Hematopoietic multipotent progenitor cell treated with erythropoietin and hydrocortisone succinate and interleukin-3 and kit ligand, for 6 days (in vitro differentiated cells): ENCODE results near the gene DCTN2.
A peak's percentile ranks its signal among the peaks of the same experiment; 100 is the strongest.
"Not testable (repeated sequence)": the region's sequence is repeated elsewhere in the genome, so short reads cannot be mapped to it uniquely, and the experiment has no call there.

Experiments used
- DNase-seq: peaks from one replicate; pipeline ENCODE4 v3.0.0-alpha.2; 2015

DCTN2 gene

DNA sequence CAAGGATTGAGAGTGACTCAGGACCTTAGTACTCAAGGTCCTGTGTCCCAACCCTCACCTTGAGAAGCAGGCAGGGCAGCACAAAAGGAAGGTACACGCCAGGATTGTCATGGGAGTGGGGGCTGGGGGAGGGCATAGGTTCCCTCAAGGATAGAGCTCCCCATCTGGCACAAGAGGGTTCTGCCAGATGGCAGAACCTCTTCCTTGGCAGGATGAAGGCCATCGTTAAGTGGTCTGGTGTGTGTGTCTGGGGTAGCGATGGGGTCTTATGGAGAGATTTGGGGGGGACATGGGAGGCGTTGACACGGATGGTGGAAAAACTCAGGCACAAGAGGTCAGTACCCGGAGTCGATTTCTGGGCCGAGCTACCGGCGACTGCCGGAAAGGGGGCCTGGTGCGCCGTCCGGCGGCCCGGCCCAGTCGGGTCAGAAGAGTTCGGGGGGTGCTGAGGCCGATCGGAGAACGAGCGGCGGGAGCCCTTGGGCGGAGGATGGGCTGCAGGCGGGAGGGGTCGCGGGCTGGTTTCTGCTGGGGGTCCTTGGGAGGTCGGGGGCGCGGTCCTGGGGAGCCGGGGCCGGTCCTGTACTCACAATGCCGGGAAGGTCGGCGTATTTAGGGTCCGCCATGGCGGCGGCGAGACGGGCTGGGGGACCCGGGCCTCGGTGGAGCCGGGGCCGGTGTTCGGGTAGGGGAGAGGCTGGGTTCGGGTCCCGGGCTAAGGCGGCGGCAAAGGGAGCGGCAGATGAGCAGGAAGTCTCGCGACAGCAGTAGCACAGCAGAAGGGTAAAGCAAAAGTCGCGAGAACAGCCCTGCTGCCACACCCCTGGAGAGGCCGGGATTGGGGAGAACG, at the start of gene DCTN2:
Gene DCTN2 (minus strand): TSS at position 755 of the 850 bp plus-strand sequence. CDS start 129 bp downstream, at position 626.
- peak; percentile 99 for DNase-seq

DNA sequence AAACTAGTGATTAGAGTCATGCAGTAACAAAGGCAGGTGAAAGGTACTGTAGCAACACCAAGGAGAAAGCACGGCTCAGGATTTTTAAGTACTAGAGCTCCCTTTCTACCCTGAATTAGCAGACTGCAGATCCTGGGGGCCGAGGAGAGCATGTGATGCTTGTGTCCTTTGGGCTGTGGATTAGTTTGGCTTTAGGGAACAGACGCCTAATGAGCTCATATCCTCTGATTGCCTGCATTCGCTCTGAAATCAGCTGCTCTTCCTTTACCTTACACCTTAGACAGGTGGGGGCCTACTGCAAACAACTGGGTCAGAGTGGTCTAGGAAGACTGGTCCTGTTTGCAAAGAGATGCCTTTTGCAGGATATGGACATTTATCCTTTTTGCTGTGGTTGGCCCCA, 46.2 kb upstream of the DCTN2 start:
- DNase-seq: no peak

DNA sequence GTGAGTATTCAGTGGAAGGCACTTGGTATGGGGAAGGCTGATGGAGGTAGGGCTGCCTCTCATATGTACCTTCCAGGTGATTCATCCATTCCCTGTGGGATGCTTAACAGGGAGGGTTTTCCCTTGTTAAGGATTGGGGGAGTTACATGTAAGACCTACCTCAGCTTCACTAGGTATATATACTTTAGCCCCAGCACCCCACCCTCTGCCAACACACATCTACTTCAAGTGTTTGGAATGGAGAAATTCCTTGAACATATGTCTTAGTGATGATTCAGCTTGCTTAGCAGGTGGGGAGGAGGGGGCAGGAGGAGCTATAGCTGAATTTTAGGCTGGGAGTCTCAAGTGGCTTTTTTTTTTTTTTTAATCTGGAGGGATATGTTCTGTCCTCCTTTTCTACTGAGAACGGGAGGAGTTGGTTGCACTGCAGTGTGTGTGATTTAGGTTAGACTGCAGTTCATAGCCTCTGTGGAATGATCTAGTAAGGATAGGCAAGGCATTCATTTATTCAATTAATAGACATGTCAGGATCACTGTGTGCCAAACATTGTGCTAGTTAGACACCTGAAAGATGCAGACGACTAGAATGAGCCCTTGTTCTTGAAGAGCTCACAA, 45.7 kb upstream of the DCTN2 start:
- no peak for DNase-seq

DNA sequence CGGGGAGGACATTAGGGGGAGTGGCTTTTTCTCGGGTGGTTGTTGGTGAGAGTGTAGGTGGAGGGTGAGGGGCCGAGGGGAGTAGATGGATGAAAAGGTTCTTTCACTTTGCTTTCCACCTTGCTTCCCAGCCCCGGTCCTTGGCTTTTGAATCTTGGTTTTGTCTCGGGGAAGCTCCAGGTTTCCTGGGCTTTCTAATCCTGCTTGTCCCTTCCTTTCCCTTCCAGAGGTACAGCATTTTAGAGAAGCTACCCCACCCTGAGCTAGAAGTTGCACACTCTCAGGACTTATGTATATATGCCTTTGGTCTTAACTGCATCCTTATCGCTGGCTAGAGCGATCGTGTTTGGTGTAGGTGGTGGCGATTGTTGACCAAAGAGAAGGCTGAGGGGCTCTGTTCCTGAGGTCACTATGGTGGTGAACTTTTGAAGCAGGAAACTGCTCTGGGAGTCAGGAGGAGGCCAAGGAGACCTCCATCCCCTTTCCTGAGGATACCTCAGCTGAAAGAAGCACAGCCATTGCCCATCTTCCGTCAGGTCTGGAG, 44.9 kb upstream of the DCTN2 start:
- no peak for DNase-seq

DNA sequence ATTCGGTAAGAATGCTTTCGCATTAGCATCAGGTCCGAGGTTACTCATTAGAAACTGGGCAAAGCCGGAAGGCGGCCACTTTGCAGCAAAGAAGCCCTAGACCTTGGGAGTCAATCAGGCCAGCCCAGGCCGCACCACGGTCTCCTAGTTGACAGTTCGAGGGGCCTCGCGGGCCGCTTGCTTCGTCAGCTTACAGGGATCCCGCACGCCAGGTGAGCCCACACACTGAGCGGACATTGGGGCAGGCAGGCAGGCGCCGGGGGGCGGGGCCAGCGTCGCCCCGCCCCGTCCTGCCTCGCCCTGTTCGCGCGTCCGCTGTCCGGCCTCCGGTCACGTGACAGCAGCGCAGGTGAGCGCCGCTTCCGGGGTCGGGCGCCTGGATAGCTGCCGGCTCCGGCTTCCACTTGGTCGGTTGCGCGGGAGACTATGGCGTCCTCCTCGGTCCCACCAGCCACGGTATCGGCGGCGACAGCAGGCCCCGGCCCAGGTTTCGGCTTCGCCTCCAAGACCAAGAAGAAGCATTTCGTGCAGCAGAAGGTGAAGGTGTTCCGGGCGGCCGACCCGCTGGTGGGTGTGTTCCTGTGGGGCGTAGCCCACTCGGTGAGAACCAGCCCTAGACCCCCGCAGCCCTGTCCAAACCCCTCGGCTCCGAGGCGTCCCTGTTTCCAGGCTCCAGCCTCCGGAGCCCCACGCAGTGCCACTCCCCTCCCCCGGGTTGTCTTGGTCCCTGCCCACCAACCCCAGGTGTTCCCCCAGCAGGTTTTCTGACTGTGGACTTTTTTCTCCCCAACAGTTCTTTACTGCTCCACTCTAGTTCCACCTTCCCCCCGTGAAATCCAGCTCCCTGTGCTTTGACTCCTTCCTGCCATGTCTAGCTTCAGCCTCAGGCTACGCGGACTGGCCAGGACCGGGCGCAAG, 44.1 kb upstream of the DCTN2 start, which contains the start of gene PIP4K2C:
Gene PIP4K2C (plus strand): TSS at position 329 of the 918 bp plus-strand sequence. CDS start 98 bp downstream, at position 427.
- DNase-seq: peak; percentile 87

DNA sequence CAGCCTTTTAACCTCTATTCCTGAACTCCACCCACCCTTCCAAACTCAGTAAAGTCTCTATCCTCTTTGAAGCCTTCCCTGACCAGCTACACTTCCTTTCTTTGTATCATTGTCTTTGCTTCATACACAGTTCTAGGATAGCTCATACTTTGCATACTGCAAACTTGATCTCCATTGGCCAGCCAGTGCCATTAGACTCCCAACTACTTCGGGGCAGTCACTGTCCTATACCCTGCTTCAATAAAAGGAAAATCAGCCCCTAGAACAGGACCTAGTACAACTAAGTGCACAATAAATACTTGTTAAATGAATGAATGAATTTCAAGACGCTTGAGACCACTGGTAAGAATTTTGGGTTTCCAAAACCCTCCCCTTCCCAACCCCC, 43.5 kb upstream of the DCTN2 start:
- DNase-seq: no peak

DNA sequence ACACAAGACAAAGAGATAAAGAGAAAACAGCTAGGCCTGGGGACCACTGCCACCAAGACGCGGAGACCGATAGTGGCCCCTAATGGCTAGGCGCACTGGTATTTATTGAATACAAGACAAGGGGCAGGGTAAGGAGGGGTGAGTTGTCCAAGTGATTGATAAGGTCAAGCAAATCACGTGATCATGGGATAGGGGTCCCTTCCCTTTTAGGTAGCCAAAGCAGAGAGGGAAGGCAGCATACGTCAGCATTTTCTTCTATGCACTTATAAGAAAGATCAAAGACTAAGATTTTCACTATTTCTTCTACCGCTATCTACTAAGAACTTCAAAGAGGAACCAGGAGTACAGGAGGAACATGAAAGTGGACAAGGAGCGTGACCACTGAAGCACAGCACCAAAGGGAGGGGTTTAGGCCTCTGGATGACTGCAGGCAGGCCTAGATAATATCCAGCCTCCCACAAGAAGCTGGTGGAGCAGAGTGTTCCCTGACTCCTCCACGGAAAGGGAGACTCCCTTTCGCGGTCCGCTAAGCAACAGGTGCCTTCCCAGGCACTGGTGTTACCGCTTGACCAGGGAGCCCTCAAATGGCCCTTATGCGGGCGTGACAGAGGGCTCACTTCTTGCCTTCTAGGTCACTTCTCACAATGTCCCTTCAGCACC, 42.1 kb upstream of the DCTN2 start:
- DNase-seq: not testable (repeated sequence)

DNA sequence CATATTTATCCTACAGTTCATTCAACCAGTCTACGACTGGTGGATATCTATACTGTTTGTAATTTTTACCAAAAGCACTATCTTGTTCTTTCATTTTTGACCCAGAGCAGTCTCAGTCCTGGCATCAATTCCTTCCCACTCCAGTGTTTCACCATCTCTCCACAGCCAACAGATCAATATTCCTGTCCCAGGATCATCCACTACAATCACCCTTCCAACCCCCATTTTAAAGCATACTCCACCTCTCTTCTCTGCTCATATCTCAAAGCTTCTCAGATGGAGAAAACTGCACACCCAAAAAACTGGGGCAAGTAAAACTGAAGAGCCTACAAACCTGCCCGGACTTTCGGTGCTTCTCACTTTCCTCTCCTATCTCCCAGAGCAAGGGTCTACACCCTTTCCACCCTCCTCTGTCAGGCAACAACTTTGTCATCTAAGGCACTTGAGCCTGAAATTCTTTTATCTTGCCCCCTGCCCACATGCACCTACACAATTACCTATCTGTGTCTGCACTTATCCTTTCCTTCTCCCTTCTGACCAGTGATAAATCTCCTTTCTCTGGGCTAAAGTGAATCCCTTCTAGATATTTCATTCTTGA, 39.9 kb upstream of the DCTN2 start:
- DNase-seq: no peak

DNA sequence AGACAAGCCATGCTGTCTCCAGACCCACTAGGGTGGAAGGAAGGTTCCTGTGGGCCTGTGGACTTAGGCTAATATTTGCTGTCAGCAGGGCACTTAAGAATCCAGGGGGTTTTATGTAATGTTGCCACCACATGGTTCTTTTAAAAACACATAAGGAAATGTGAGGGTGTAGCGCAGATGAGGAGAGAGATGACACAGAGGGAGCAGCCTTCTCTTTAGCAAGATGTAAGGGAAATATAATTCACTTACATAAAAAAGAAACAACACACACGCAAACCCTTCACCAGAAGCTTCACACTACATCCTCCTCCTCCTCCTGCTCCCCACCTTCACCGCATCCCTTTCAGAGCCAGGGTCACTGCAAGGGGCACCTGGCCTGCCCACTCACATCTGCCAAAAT, 39.1 kb upstream of the DCTN2 start:
- no peak for DNase-seq

DNA sequence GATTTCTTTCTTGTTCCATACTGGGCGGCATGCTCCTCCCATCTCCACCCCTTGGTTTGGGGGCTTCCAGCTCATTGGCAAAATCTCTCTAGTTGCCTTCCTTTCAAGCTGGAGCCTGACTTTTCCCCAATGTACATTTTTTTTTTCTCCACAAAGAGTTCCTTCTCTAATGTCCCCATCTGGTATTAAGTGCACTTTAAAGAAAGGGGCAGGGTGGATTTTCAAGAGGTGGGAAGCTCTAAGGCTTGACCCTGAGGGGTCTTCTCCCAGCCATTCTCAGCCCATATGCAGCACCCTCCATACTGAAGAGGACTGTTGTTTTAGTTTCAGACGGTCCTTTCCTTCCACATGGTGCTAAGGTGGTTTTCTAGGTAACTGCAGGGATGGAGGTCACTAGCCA, 38.2 kb upstream of the DCTN2 start:
- DNase-seq: no peak

DNA sequence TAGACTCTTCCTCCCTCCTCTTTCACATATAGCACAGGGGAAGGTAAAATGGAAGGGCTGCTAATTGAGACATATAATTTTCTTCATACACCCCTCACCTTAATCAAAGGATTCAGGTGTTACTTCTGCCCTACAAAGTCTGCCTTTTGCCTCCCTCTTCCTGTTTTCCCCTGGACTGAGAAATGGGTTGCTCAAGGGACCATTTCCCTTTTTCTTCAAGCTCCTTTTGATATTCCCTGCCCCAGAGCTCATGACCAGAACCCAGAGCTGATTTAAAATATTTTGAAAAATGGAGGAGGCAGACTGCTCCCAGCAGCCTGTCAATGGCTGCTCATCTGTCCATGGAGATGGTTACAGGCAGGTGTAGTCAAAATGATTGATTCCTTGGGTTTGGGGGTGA, 37.7 kb upstream of the DCTN2 start:
- DNase-seq: no peak

DNA sequence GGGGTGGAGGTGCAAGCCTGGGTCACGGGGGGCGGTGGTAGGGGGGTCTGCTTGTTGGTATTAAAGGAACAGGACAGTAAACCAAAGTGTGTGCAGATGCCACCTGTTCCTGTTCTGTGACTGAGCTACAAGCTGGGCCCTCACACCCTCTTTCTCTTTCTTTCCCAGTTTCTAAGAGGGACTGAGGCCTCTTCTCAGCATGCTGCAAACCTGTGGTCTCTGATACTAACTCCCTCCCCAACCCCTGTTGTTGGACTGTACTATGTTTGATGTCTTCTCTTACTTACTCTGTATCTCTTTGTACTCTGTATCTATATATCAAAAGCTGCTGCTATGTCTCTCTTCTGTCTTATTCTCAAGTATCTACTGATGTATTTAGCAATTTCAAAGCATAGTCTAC, 37.1 kb upstream of the DCTN2 start:
- DNase-seq: no peak

DNA sequence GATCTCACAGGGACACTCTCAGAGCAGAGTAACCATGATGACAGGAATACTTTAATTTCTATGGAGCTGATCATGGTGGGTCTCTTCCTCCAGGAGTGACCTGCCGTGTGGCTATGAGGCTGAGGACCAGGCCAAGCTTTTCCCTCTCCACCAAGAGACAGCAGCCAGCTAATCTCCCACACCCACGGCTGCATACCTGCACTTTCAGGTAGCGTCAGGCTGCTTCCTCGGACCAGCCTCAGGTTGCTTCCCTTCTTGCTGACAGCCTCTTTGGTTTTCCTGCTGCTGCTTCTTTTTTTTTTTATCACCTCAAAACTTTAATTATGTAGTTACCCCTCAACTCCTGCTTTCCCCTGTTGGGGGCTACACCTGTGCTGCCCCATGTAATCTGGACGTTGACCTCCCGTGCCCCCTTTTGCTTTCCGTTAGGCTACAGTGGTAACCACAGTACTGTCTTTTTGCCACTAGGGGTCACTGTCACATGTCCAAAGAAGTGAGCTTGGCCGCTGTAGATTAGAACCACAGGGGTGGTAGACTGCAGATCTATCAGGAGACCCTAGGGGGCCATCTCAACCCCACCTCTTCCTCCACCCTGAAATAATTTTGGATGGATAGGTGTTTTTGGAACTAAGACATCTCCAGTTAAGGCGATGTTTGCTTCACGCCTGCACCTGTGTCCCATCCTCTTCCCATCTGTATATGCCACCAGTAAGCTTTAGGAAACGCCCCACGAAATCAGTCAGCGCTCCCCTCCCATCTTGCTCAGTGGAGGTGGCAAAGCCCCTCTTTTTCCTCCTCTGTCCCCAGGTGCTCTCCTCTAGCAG, 36.2 kb upstream of the DCTN2 start:
- peak; percentile 94 for DNase-seq

DNA sequence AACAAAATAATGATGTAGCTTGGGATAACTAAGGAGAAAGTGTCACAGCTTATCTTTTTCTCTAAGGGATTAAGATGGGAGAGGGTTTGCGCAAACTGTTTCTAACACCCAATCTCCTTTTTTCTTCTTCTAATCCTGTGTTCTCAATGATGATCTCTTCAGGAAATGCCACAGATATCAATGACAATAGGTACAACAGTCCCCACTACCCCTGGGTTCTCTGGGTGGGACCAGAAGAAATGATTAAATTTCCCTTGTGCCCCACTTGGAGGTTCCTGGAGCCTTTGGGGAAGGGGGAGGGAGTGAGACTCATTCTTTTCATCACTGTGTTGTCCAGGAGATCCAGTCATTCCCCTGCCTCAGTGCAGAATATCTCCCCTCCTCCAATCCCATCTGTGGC, 35.4 kb upstream of the DCTN2 start:
- no peak for DNase-seq

DNA sequence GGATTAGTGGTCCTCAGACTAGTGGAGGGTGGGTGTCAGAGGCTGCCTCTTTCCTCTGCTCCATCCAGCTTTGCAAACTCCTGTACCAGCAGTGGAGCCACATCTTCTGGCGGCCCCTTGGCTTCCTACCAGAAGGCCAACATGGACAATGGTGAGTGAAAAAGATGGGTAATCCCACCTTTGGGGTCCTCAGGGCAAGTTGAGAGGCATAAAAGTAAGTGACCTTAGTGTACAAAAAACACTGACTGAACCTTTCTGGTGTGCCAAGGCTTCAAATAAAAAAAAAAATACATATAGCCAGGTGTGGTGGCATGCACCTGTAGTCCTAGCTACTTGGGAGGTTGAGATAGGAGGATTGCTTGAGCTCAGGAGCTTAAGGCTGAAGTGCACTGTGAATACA, 34.8 kb upstream of the DCTN2 start:
- DNase-seq: no peak

DNA sequence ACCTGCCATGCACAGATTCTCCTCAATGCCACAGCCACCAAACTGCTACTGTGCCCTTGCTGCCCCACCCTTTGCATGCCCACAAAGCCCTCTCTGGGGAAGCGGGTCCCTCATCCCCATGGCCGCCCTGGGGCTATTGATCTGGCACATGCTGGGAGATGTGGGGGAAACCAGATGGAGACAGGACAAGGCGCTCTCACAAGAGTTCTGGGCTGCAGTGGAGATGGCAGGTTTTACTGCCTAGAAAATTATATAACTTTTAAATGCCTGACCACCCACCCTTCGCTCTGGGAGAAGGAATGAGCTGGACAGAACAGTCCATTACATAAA, 33.4 kb upstream of the DCTN2 start:
- DNase-seq: no peak

DNA sequence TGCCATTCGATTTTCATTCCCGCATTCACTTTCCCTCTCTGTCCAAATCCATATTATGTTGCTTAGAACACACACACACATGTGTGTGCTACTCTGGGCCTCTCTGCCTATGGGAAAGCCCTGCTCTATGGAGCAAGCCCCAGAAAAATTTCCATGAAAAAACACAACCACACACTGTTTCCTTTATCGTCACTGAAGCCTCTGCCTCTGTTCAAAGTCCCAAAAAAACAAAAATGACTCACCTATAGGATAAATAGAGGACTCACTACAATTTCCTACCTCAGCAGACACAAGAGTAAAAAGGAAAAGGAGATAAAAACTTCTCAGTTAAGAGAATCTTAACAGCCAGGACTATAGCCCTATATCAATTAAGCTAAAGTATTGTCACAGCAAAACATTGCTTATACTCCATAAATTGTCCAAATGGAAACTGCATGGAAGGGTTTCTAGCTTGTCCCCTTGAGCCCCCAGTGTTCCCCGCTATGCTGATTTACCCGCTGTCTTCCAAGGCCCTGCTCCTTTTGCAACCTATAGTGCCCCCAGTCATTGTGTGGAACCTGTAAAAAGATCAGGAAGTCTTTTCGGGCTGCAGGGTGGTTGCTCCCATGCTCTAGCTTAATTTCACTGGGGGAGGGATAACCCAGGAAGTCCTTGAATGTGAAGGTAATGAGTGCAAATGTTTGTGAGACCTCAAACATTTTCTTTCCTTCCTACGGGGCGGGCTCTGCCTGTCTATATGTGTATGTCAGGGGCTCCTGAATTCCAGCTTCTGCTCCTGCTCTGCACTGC, 32.9 kb upstream of the DCTN2 start:
- no peak for DNase-seq

DNA sequence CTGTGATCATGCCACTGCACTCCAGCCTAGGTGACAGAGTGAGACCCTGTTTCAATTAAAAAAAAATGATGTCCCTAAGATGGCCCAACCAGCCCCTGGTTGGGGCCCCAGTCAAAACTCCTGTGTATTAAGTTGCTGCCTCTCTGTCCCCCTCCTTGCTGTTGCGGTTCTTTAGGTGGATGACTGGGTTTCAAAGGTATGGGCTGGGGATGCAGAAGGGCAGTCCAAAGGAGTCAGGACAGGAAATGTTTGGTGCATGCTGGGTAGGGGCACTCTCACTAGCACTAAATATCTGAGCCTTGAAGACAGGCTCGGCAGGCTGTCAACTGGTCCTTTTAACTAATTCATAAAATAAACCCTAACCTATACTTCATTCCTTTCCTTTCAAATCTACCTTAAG, 32.0 kb upstream of the DCTN2 start:
- DNase-seq: no peak

DNA sequence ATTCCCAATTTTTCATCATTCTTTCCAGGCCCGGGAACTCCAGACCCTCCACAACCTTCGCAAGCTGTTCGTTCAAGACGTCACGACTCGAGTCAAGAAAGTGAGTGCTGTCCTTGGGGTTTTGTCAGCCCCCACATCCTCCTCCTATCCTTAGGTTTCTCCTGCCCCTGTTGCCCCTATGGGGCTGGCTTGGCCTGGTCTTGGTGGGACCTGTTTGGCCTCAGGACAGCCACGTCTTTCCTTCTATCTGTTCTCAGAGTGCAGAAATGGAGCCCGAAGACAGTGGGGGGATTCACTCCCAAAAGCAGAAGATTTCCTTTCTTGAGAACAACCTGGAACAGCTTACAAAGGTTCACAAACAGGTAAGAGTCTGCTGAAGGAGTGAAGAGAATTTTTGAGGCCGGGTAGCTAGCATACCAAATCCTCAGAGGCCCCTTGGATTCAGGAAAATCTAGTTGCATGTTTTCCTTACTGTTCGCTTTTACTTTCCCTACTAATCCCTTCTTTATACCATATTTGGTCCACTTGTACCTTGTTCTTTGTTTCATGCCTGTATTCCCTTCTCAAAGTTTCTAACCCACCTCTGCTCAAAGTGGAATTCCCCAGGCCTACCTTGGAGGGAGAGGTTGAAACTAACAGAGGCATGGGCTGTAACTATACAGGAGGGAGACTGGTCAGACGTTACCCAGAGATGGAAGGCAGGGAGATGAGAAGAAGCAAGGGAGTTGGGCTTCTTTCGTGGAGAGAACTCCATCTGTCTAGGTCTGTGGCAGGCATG, 31.2 kb upstream of the DCTN2 start:
- no peak for DNase-seq
